Activated naive CD4-positive, alpha-beta T cell treated with anti-CD3 and anti-CD28 coated beads, Interleukin-2, amount 50 U/mL, for 24 hours (primary cell): ENCODE data around the gene TTC9.

ENCODE experiments used
- H3K27ac Mint-ChIP-seq: one replicate; pipeline ENCODE4 v1.8.0; 2021; ENCODE audit warnings: mild to moderate bottlenecking, mixed read lengths
- H3K27me3 Mint-ChIP-seq: one replicate; pipeline ENCODE4 v1.8.0; 2021; ENCODE audit warnings: mixed read lengths
- H3K36me3 Mint-ChIP-seq: one replicate; pipeline ENCODE4 v1.8.0; 2021; ENCODE audit warnings: mixed read lengths
- H3K4me1 Mint-ChIP-seq: one replicate; pipeline ENCODE4 v1.8.0; 2021; ENCODE audit warnings: mixed read lengths
- H3K4me3 Mint-ChIP-seq: one replicate; pipeline ENCODE4 v1.8.0; 2021; ENCODE audit warnings: mild to moderate bottlenecking, mixed read lengths
- H3K9me3 Mint-ChIP-seq: one replicate; pipeline ENCODE4 v1.8.0; 2021; ENCODE audit warnings: mixed read lengths

The TTC9 gene

DNA sequence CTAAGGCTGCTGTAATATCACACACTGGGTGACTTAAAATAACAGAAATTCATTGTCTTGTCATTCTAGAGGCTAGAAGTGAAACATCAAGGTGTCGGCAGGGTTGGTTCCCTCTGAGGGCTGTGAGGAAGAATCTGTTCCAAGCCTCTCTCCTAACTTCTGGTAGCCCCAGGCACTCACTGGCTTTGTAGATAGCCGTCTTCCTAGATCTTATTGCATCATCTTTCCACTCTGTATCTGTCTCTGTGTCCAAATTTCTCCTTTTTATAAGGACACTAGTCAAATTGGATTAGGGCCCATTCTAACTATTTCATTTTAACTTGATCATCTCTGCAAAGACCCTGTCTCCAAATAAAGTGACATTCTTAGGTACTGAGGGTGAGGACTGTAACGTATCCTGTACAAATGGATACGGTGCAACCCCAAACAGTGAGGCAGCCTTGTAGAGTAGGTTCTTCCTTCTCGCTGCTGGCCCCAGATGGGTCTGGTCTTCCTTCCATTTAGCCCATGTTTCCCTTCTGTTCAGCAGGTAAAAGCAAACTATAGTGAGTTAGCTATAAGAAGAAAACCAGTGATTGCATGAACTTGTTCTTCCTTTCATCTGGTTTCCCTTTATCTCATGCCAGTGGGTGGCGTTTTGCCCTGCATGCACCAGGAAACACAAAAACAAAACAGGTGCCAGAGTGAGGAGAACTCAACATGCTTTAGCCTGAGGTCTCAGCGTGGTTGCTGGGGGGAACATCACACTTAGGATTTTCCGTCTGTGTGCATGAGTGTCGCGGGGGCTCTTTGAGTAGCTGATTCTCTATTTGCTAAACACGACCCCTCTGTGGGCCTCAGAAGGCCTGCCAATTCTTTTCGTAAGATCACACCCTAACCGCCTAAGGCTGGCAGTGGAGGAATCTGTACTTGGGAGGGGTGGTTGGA lies 19.5 kb downstream of the TTC9 start:
- H3K27ac Mint-ChIP-seq = peak overlapping the region; percentile 99
- H3K27me3 Mint-ChIP-seq = no peaks in the 10 kb centered on the region
- peaks cover 86% of the 10 kb centered on the region for H3K4me1 Mint-ChIP-seq
- no peaks in the 10 kb centered on the region for H3K9me3 Mint-ChIP-seq
- peaks cover 4% of the 10 kb centered on the region for H3K36me3 Mint-ChIP-seq
- peak overlapping the region; percentile 63 for H3K4me3 Mint-ChIP-seq

DNA sequence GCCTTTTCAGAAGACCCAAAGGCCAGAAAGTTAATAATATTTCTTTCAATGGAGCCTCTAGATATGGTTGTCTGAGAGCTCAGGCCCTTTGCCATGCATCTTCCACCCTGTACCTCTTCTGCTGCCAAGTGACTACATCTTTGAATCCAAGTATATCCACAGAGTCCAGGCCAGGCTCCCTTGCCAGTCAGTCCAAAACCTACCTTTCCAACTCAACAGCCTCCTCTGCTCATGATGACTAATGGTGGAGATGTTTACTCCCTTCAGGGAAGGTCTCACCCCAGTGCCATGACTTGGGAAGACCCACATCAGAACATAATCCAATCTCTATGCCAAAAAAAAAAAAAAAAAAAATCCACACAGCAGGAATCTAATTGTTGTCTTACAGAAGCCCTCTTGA lies 20.4 kb downstream of the TTC9 start:
- Mint-ChIP-seq H3K36me3 (peaks cover 4% of the 10 kb centered on the region), H3K9me3 (no peaks in the 10 kb centered on the region), H3K27ac (peak overlapping the region; percentile 99), H3K4me1 (peaks cover 86% of the 10 kb centered on the region), H3K27me3 (no peaks in the 10 kb centered on the region), H3K4me3 (peak overlapping the region; percentile 63)

DNA sequence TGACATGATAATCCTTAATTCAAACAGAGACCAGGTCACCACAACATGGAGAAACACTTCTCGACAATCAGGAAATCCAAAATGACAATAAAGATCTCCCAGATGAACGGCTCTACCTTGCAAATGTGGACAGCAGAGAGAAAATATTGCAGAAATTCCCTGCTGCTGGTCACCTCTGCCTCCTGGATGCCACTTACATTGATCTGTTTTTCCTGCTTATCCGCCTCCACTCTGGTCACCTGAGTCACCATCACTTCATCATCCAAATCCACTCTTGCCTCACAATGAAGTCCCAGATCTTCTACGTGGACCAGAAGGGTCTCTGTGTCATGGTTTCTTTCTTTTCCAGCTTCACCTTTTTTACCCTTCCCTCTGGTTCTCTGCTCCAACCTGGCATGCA lies 21.1 kb downstream of the TTC9 start:
- Mint-ChIP-seq H3K27ac (peak overlapping the region; percentile 86), H3K4me1 (peaks cover 85% of the 10 kb centered on the region), H3K9me3 (no peaks in the 10 kb centered on the region), H3K27me3 (no peaks in the 10 kb centered on the region), H3K36me3 (peaks cover 4% of the 10 kb centered on the region), H3K4me3 (no peak overlapping the region)

DNA sequence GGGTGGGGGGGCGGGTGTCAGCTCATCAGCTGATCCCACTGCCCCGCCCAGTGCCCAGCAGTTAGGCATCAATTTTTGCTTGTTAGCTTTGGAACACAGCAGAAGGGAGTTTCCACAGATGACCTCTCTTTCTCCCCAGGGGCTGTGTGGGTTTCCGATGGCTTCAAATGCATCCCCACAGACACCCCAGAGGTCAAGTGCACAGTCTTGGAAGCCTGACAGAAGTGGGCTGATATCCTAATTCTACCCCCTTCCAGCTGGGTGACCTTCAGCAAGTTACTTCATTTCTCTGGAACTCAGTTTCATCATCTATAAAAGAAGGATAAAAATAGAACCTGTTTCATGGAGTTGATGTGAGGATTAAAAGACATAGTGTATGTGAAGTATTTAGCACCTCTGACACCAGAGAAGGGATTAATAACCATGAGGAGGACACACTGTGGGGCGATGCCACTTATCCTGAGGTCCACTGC lies 22.0 kb downstream of the TTC9 start:
- peaks cover 8% of the 10 kb centered on the region for H3K36me3 Mint-ChIP-seq
- H3K4me3 Mint-ChIP-seq = no peak overlapping the region
- no peaks in the 10 kb centered on the region for H3K9me3 Mint-ChIP-seq
- H3K27me3 Mint-ChIP-seq = no peaks in the 10 kb centered on the region
- H3K4me1 Mint-ChIP-seq = peaks cover 81% of the 10 kb centered on the region
- no peak overlapping the region for H3K27ac Mint-ChIP-seq

DNA sequence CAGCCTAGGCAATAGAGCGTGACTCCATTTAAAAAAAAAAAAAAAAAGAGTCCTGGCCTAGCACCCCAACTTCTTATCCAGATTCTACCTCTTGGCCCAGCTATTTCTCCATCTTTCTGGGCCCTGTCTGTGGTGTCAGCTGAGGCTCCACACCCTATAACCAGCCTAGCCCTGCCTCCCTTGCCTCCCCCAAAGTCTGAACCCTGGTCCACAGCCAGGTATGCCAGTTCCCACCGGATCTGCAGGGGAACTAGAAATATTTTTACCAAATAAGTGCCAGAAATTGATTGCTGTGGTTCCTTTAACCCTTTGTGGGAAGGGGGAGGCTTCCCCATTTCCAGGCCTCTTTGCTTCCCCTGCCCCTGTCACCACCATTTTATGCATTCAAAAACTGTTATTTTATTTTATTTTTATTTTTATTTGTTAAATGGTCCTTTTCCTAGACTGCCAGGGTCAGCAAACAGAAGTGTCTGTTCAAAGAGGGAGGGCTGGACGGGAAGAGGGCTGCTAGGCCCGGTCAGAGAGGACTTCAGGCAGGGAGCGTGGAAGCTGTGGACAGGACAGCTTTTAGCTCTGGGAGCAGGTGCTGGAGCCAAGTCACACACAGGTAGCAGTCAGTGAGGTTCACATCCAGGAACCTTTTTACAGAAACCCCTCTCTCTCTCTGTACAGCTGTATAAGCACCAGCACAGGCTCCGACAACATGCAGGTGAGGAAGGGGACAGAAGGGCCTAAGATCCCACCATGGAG lies 23.2 kb downstream of the TTC9 start:
- Mint-ChIP-seq H3K27ac (no peak overlapping the region), H3K4me3 (peak overlapping the region; percentile 19), H3K4me1 (peaks cover 70% of the 10 kb centered on the region), H3K36me3 (peaks cover 8% of the 10 kb centered on the region), H3K27me3 (no peaks in the 10 kb centered on the region), H3K9me3 (no peaks in the 10 kb centered on the region)

DNA sequence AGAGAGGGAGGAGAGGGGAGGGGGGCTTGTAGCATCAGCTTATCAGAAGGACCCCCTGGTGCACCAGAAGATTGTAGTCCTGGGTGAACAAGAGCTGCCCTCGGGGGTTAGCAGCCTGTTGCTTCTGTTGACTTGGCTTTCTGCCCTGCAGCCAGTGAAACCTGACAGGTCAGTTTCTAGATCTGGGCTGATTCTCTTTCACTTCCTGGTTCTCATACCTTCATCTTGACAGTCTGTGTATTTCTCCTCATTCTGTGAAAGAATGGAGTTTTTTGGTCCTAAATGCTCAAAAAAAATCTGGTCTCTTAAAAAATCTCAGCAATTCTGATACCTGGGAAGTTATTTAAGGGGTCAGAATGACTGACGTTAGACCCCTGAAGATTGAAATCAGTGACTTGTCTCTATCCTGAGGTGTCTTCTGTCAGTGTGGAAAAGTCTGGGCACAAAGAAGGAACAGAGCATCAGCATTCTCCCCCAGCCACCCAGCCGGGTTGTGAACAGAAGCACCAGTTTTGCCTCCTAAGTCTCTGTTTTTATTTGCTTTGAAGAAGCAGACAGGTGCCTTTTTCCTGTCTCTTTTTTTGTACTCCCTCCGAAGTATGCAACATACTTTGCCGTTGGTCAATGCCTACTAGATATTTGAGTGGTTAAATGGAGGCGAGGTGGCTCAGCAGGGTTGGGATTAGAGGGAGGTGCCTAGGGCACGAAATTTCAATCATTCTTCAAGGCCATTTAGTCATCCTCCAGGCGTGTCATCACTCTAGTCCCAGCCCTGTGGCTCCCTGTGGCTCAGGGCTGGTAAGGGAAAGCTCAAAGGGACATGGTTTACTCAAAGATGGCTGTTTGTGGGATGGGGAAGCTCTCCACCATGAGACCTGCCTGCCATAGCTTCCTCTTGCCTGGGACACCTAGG lies 24.0 kb downstream of the TTC9 start:
- no peaks in the 10 kb centered on the region for H3K9me3 Mint-ChIP-seq
- H3K27ac Mint-ChIP-seq = peak overlapping the region; percentile 77
- H3K27me3 Mint-ChIP-seq = no peaks in the 10 kb centered on the region
- peak overlapping the region; percentile 26 for H3K4me3 Mint-ChIP-seq
- H3K4me1 Mint-ChIP-seq = peaks cover 62% of the 10 kb centered on the region
- peaks cover 8% of the 10 kb centered on the region for H3K36me3 Mint-ChIP-seq

DNA sequence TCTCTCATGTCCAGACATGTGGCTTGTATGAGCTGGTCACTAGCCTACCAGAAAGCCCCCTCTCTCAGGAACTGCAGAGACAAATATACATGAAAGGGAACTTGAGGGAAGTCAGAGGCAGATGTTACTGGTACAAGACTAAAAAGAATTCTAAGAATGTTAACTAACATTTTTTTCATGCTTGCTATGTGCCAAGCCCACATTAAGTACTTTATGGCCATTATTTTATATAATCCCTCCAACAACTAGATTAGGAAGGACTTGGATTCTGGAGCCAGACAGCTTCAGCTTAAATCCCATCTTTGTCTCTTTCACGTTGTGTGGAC lies 24.6 kb downstream of the TTC9 start:
- Mint-ChIP-seq H3K4me1 (peaks cover 55% of the 10 kb centered on the region), H3K9me3 (no peaks in the 10 kb centered on the region), H3K27me3 (no peaks in the 10 kb centered on the region), H3K27ac (no peak overlapping the region), H3K4me3 (no peak overlapping the region), H3K36me3 (peaks cover 8% of the 10 kb centered on the region)

DNA sequence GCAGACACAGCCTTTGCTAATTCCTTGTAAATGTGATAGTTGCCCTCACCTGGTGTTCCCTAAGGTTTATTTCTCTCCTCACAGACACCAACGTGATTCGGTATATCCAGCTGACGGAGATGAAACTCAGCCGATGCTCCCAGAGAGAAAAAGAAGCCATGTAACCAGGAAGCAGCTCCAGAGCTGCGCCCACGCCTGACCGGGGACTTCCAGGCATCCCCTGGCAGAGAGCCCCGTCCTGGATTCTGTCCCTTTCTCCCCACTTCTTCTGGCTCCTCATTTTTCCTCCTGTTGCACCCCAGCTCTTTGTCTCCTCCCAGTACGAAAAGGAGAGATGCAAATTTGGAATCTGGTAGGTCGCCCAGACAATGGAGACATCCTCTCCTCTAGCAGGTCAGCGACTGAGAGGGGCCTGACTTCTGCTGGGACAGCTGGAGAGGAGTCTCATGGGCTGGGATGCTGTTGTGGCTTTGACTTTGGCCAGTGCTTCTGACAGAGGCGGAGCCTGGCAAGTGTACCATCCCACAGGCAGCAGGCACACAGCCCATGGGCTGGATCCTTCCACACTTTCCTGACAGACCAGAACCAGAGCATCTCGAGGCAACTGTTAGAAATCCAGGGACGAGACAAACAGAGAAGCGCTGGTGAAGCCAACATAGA lies 29.4 kb downstream of the TTC9 start:
- Mint-ChIP-seq H3K4me1 (peaks cover 19% of the 10 kb centered on the region), H3K9me3 (no peaks in the 10 kb centered on the region), H3K36me3 (peaks cover 6% of the 10 kb centered on the region), H3K27me3 (no peaks in the 10 kb centered on the region), H3K27ac (no peak overlapping the region), H3K4me3 (no peak overlapping the region)

DNA sequence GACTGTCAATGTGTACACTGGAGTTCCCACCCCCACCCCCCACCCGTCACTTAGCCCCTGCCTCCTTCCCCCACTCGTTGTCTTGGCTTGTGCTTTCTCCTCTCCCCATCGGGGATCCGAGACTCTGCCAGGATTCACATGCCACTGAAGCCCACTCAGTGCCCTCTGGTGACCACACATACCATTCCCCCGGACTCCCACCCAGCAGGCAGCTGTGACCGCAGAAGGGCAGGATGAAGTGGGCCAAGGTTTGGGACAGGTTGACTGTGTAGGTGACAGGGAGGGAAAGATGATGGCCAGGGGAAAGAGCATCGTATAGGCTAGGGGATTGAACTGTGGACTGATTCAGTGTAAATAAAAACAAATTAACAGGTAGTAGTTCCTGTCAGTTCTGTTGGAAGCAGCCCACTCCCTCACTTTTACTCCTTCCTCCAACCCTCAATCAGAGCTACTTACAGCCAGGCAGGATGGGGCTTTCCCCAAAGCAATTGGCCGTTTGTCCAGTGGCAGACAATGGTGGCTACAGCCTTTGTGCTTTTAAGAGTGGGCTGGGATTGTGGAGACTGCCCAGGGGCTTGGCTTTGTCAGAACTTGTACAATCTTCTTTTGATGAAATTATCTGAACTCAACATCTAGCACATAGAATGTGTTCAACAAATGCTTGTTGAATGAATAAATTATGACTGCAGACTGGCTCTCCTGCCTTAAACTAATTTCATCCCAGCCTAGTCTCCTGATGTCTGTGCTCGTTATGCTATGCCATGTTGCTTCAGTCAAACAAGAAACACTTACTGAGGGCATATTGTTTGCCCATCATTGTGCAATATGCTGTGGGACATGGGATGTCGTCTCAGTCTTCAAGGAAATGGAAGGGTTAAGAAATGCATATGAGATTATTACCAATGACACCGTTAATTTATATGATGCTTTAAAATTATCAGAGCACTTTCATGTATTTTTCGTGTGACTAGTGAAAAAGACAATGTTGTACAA lies 30.2 kb downstream of the TTC9 start:
- Mint-ChIP-seq H3K27ac (no peak overlapping the region), H3K4me3 (no peak overlapping the region), H3K36me3 (peaks cover 6% of the 10 kb centered on the region), H3K27me3 (no peaks in the 10 kb centered on the region), H3K9me3 (no peaks in the 10 kb centered on the region), H3K4me1 (peaks cover 11% of the 10 kb centered on the region)

DNA sequence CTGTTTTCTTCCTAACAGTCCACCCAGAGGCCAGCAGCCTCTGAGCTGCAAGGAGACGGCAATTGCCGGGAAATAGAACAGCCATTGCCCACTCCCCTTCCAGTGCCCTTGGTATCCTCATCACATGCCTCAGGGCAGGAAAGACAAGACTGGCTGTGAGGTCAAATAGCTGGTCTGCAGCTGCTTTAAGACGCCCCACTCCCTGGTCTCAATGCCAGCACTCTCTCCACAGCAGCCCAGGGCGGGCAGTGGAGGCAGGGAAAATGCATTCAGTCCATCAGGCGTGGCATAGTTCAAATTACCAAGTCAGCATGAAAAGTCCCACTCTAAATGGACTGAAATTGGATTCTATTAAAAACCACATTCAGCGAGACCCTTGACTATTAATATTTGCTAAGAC lies 35.6 kb downstream of the TTC9 start:
- H3K27ac Mint-ChIP-seq = no peak overlapping the region
- H3K9me3 Mint-ChIP-seq = no peaks in the 10 kb centered on the region
- H3K4me3 Mint-ChIP-seq = no peak overlapping the region
- H3K4me1 Mint-ChIP-seq = no peaks in the 10 kb centered on the region
- H3K36me3 Mint-ChIP-seq = peaks cover 3% of the 10 kb centered on the region
- H3K27me3 Mint-ChIP-seq = no peaks in the 10 kb centered on the region

DNA sequence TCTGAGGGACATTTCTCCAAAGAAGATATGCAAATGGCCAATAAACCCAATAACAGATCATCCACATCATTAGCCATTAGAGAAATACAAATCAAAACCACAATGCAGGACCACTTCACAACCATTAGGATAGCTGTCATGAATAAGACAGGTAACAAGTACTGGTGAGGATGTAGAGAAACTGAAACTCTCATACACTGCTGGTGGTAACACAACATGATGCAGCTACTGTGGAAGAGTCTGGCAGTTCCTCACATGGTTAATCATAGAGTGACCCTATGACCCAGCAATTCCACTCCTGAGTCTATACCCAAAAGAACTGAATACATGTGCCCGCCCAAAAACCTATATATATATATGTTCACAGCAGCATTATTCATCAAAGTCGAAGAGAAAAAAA lies 39.0 kb downstream of the TTC9 start:
- H3K27ac Mint-ChIP-seq = no peak overlapping the region
- H3K36me3 Mint-ChIP-seq = peaks cover 1% of the 10 kb centered on the region
- H3K9me3 Mint-ChIP-seq = no peaks in the 10 kb centered on the region
- no peak overlapping the region for H3K4me3 Mint-ChIP-seq
- no peaks in the 10 kb centered on the region for H3K27me3 Mint-ChIP-seq
- no peaks in the 10 kb centered on the region for H3K4me1 Mint-ChIP-seq

DNA sequence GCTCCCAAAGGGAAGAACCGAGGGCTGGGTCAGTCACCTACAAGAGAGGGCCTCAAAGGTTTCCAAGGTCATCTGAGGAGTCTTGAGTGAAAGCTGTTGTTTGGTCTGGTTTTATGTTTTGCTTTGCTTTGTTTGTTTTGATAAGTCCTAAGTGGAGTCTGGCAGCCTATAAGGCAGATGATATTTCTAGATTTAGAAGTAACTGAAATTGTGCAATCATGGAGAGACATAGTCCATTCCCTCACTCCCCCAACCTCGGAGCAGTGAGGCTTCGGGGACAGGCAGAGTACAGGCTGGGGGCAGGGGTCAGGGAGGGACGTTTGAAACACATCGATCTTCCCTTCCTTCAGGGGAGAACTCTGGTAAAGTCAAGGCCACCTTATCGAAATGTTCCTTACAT lies 42.3 kb downstream of the TTC9 start:
- Mint-ChIP-seq H3K36me3 (no peaks in the 10 kb centered on the region), H3K9me3 (no peaks in the 10 kb centered on the region), H3K27ac (no peak overlapping the region), H3K4me3 (no peak overlapping the region), H3K27me3 (no peaks in the 10 kb centered on the region), H3K4me1 (no peaks in the 10 kb centered on the region)

DNA sequence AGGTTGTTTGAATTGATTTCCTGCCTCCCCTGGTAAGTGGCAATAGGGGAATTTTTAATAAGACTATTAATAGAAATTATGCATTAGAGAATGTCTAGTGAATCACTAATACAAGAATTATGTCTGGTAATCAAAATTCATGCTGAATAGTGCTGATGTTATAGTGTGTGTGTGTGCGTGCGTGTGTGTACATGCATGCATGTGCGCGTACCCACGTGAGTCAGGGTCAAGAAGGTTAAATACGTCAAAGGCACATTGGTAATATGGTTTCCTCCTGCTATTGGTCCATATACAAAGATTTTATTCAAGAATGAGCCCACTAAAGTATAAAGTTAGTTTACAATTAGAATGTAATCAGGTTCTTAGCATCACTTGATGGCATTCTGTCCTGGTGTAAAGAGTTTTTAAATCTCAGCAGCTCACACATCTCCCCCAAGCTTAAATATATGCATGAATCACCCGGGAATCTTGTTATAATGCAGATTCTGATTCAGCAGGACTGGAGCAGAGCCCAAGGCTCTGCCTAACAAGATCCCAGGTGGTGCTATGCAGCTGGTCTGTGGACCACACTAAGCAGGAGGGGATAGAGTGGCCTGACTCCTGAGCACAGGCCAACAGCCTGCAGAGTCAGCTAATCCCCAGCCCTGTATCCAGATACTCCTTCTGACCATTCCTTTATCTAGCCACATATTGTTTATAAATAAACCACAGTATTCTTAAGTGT lies 43.9 kb downstream of the TTC9 start:
- Mint-ChIP-seq H3K9me3 (no peaks in the 10 kb centered on the region), H3K36me3 (no peaks in the 10 kb centered on the region), H3K27me3 (no peaks in the 10 kb centered on the region), H3K4me3 (no peak overlapping the region), H3K4me1 (no peaks in the 10 kb centered on the region), H3K27ac (no peak overlapping the region)

DNA sequence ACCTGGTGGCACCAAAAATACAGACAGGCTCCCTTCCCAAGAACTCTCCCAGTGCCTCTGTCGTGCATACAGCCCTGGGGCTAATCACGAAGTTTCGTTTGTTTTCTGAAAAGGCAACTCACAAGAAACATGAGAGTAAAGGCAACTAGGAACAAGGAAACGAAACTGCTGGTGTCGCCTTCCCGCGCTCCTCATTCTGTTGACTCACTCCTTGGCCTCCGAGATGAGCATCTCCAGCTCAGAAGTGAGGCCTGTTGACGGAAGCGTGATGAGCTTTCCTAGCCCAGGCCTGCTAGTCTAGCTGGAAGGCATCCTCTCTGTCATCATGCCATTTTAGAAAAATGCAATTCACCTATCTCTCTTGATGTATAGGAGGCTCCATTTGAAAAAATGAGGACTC lies 50.5 kb downstream of the TTC9 start:
- no peak overlapping the region for H3K27ac Mint-ChIP-seq
- no peak overlapping the region for H3K4me3 Mint-ChIP-seq
- H3K27me3 Mint-ChIP-seq = no peaks in the 10 kb centered on the region
- H3K4me1 Mint-ChIP-seq = no peaks in the 10 kb centered on the region
- H3K9me3 Mint-ChIP-seq = no peaks in the 10 kb centered on the region
- H3K36me3 Mint-ChIP-seq = no peaks in the 10 kb centered on the region
